Measurements from ENCODE around the gene ZNF416. TPM values are rescaled to one million over a fixed set of nuclear protein-coding genes. Genes with fewer than 3 reads are reported as not detected.
A peak's percentile ranks its signal among the peaks of the same experiment; 100 is the strongest.

Gene ZNF416
- total and polyA plus RNA-seq, 4 donors = 0.97 to 2.9 (median 1.2) TPM

GRCh38 chr19:57623091-57623490 is 44.4 kb upstream of the ZNF416 start:
- DNase-seq (ENCODE audit: low spot score) = no peak
- Histone ChIP-seq H3K27ac (ENCODE audit: low read depth in 1 of 2, low read length in 2 of 2) (no peak overlapping the region), H3K4me1 (ENCODE audit: control insufficient read depth in 4 of 4, insufficient read depth in 4 of 4, low read length in 3 of 4) (no peaks in the 10 kb centered on the region), H3K9ac (ENCODE audit: low read depth in 1 of 2, low read length in 2 of 2) (no peak overlapping the region), H3K9me3 (ENCODE audit: control insufficient read depth in 4 of 4, low read length in 3 of 4) (peaks cover 59 to 88% (median 70%) of the 10 kb centered on the region in 4 donors), H3K27me3 (ENCODE audit: control insufficient read depth in 4 of 4, insufficient read depth in 4 of 4, low read length in 3 of 4) (no peaks in the 10 kb centered on the region), H3K36me3 (ENCODE audit: control insufficient read depth in 4 of 4, insufficient read depth in 3 of 4, low read depth in 1 of 4, low read length in 3 of 4) (peaks cover 6 to 61% (median 57%) of the 10 kb centered on the region in 4 donors), H3K4me3 (ENCODE audit: low read depth in 1 of 3, low read length in 3 of 3) (peak overlapping the region in 1 of 3 donors; percentile 47)
- TF ChIP-seq GABPA (IDR thresholded peaks at IDR 0.05 in 1 of 2, conservative IDR thresholded peaks at IDR 0.05 in 1 of 2) = no peak
- TF ChIP-seq EGR1 (IDR thresholded peaks at IDR 0.05; ENCODE audit: low read depth in 2 of 2) = no peak
- no peak for TF ChIP-seq YY1 (IDR thresholded peaks at IDR 0.05)
- no peak for TF ChIP-seq TAF1 (conservative IDR thresholded peaks at IDR 0.05)
- no peak for TF ChIP-seq SP1 (IDR thresholded peaks at IDR 0.05)
- TF ChIP-seq JUND (IDR thresholded peaks at IDR 0.05) = no peak
- no peak for TF ChIP-seq CTCF (IDR thresholded peaks at IDR 0.05; ENCODE audit: low read depth, low read length, missing input control)
- TF ChIP-seq, protein P1, sequence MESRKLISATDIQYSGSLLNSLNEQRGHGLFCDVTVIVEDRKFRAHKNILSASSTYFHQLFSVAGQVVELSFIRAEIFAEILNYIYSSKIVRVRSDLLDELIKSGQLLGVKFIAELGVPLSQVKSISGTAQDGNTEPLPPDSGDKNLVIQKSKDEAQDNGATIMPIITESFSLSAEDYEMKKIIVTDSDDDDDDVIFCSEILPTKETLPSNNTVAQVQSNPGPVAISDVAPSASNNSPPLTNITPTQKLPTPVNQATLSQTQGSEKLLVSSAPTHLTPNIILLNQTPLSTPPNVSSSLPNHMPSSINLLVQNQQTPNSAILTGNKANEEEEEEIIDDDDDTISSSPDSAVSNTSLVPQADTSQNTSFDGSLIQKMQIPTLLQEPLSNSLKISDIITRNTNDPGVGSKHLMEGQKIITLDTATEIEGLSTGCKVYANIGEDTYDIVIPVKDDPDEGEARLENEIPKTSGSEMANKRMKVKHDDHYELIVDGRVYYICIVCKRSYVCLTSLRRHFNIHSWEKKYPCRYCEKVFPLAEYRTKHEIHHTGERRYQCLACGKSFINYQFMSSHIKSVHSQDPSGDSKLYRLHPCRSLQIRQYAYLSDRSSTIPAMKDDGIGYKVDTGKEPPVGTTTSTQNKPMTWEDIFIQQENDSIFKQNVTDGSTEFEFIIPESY (IDR thresholded peaks at IDR 0.05) = no peak
- TF ChIP-seq RAD21 (IDR thresholded peaks at IDR 0.05) = no peak
- no peak for TF ChIP-seq MAX (IDR thresholded peaks at IDR 0.05)

DNA sequence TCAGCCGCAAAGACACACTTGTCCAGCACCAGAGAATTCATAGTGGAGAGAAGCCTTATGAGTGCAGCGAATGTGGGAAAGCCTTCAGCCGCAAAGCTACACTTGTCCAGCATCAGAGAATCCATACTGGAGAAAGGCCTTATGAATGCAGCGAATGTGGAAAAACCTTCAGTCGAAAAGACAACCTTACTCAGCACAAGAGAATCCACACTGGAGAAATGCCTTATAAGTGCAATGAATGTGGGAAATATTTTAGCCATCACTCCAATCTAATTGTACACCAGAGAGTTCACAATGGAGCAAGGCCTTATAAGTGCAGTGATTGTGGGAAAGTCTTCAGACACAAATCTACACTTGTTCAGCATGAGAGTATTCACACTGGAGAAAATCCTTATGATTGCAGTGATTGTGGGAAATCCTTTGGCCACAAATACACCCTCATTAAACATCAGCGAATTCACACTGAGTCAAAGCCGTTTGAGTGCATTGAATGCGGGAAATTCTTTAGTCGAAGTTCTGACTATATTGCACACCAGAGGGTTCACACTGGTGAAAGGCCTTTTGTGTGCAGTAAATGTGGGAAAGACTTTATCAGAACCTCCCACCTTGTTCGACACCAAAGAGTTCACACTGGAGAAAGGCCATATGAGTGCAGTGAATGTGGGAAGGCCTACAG is 42.1 kb upstream of the ZNF416 start:
- Histone ChIP-seq H3K4me1 (ENCODE audit: control insufficient read depth in 4 of 4, insufficient read depth in 4 of 4, low read length in 3 of 4) (no peaks in the 10 kb centered on the region), H3K27me3 (ENCODE audit: control insufficient read depth in 4 of 4, insufficient read depth in 4 of 4, low read length in 3 of 4) (no peaks in the 10 kb centered on the region), H3K9ac (ENCODE audit: low read depth in 1 of 2, low read length in 2 of 2) (no peak overlapping the region), H3K9me3 (ENCODE audit: control insufficient read depth in 4 of 4, low read length in 3 of 4) (peaks cover 68 to 98% (median 87%) of the 10 kb centered on the region in 4 donors), H3K27ac (ENCODE audit: low read depth in 1 of 2, low read length in 2 of 2) (no peak overlapping the region), H3K36me3 (ENCODE audit: control insufficient read depth in 4 of 4, insufficient read depth in 3 of 4, low read depth in 1 of 4, low read length in 3 of 4) (peaks cover 8 to 83% (median 80%) of the 10 kb centered on the region in 4 donors), H3K4me3 (ENCODE audit: low read depth in 1 of 3, low read length in 3 of 3) (peak overlapping the region in 2 of 3 donors; percentile 70 to 98)
- TF ChIP-seq RAD21 (IDR thresholded peaks at IDR 0.05) = no peak
- TF ChIP-seq, protein P1 (IDR thresholded peaks at IDR 0.05) = no peak
- TF ChIP-seq HNF4G (IDR thresholded peaks at IDR 0.05) = no peak
- no peak for TF ChIP-seq HNF4A (conservative IDR thresholded peaks at IDR 0.05)
- no peak for TF ChIP-seq EGR1 (IDR thresholded peaks at IDR 0.05; ENCODE audit: low read depth in 2 of 2)
- TF ChIP-seq NR2F2 (IDR thresholded peaks at IDR 0.05) = no peak
- TF ChIP-seq MAX (IDR thresholded peaks at IDR 0.05) = no peak
- no peak for TF ChIP-seq JUND (IDR thresholded peaks at IDR 0.05)
- TF ChIP-seq CTCF (IDR thresholded peaks at IDR 0.05; ENCODE audit: low read depth, low read length, missing input control) = no peak
- TF ChIP-seq YY1 (IDR thresholded peaks at IDR 0.05) = no peak
- no peak for TF ChIP-seq TAF1 (conservative IDR thresholded peaks at IDR 0.05)
- TF ChIP-seq ATF3 (IDR thresholded peaks at IDR 0.05) = no peak
- TF ChIP-seq RXRA (IDR thresholded peaks at IDR 0.05) = no peak
- no peak for TF ChIP-seq GABPA (IDR thresholded peaks at IDR 0.05 in 1 of 2, conservative IDR thresholded peaks at IDR 0.05 in 1 of 2)
- no peak for TF ChIP-seq FOXA1 (IDR thresholded peaks at IDR 0.05)
- DNase-seq (ENCODE audit: low spot score) = peak; percentile 26
- WGBS = 98% methylated on average over 10 of the region's 10 CpGs
